ENCODE measurements around the gene NOMO2.
"Not testable (repeated sequence)": the region's sequence is repeated elsewhere in the genome, so short reads cannot be mapped to it uniquely, and the experiment has no call there.

The NOMO2 gene

DNA sequence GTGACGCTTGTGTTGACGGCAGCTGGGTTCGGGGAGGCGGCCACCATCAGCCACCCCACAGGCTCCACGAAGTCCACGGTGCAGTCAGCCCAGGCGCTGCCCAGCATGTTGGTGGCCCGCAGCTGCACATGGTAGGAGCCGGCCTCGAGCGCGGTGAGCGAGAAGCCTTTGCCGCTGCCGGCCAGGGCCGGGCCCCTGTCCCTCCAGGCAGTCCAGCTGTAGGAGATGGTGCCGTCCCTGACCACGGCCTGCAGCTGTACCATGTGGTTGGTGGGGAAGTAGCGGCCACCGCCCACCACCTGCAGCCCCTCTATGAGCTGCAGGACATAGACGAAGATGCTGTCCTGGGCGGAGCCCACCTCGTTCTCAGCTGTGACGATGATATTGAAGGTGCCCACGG lies 175.4 kb downstream of the NOMO2 start:
- not testable (repeated sequence) for H3K4me3 ChIP-seq (ENCODE audit: extremely low read depth, insufficient read depth, low read length, poor library complexity, severe bottlenecking); H3K9me3 ChIP-seq (ENCODE audit: control insufficient read depth, low read length); H3K36me3 ChIP-seq (ENCODE audit: control insufficient read depth, insufficient read depth, low read length); H3K27ac ChIP-seq (ENCODE audit: low read depth, low read length, severe bottlenecking); H3K4me1 ChIP-seq (ENCODE audit: control insufficient read depth, insufficient read depth, low read length, poor library complexity, severe bottlenecking)
- 100% methylated on average over 4 of the region's 25 CpGs; no CpG with 5 or more reads in 1 of the 2 experiments for WGBS, 2 experiments (ENCODE audit: insufficient coverage in 2 of 2)

DNA sequence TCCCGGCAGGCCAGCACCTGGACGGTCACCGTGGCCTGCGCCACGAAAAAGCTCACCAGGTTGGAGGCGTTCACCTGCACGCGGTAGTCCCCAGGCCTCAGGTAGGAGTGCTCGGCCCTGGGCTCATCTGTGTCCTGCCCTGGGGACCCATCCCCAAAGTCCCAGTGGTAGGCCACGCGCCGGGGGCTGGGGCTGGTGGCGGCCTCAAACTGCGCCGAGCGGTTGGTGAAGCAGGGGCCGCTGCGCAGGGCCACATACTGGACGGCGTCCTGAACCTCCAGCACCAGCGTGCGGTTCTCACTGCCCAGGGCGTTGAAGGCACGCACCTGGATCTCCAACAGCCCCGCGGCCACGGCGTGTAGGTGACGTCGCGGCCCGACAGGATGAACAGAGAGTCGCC lies 176.6 kb downstream of the NOMO2 start:
- not testable (repeated sequence) for H3K4me3 ChIP-seq (ENCODE audit: extremely low read depth, insufficient read depth, low read length, poor library complexity, severe bottlenecking); H3K27ac ChIP-seq (ENCODE audit: low read depth, low read length, severe bottlenecking); H3K9me3 ChIP-seq (ENCODE audit: control insufficient read depth, low read length); H3K4me1 ChIP-seq (ENCODE audit: control insufficient read depth, insufficient read depth, low read length, poor library complexity, severe bottlenecking); H3K36me3 ChIP-seq (ENCODE audit: control insufficient read depth, insufficient read depth, low read length)
- WGBS, 2 experiments (ENCODE audit: insufficient coverage in 2 of 2): no CpG with 5 or more reads among the region's 33 CpGs

DNA sequence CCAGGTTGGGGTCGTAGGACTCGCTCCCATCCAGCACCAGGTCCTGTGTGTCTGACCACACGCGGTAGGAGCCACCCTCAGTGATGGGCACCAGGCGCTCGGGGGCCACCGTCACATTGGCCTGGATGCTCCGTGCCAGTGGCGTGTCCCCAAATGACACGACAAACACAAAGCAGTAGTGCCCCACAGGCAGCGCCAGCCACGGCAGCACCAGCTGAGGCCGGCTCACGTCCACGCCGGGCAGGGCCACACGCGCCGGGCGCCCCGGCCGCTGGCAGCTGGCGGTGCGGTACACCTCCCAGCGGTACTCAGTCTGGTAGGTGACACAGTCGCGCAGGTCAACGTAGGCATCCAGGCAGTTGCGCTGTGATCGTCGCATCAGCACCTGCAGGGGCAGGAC lies 177.0 kb downstream of the NOMO2 start:
- WGBS, 2 experiments (ENCODE audit: insufficient coverage in 2 of 2): no CpG with 5 or more reads among the region's 31 CpGs
- H3K27ac ChIP-seq (ENCODE audit: low read depth, low read length, severe bottlenecking); H3K4me1 ChIP-seq (ENCODE audit: control insufficient read depth, insufficient read depth, low read length, poor library complexity, severe bottlenecking); H3K4me3 ChIP-seq (ENCODE audit: extremely low read depth, insufficient read depth, low read length, poor library complexity, severe bottlenecking); H3K9me3 ChIP-seq (ENCODE audit: control insufficient read depth, low read length); H3K36me3 ChIP-seq (ENCODE audit: control insufficient read depth, insufficient read depth, low read length): not testable (repeated sequence)

DNA sequence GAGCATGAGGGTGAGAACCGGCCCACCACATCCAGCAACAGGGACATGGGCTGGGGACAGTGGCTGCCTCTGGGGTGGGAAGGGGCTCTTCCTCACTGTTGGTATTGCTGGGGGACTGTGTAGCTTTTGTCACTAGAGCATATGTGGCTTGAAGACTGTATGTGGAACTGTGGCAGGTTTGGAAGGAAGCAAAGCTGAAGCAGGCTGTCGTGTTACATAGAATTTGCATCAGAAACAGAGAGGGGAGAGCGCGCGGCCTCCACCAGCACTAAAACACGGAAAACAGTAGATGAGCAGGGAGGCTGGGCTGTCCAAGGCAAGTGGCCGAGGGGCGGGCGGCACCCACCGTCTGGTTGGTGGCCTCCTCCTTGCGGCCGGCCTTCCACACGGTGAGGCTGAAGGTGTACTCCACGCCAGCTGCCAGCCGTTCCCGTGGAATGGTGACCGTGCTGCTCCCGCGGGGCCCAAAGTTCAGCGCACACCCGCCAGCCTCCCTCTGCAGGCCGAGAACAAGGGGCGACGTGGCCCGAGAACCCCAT lies 177.7 kb downstream of the NOMO2 start:
- H3K27ac ChIP-seq (ENCODE audit: low read depth, low read length, severe bottlenecking); H3K4me1 ChIP-seq (ENCODE audit: control insufficient read depth, insufficient read depth, low read length, poor library complexity, severe bottlenecking); H3K36me3 ChIP-seq (ENCODE audit: control insufficient read depth, insufficient read depth, low read length); H3K9me3 ChIP-seq (ENCODE audit: control insufficient read depth, low read length); H3K4me3 ChIP-seq (ENCODE audit: extremely low read depth, insufficient read depth, low read length, poor library complexity, severe bottlenecking): not testable (repeated sequence)
- no CpG with 5 or more reads among the region's 25 CpGs for WGBS, 2 experiments (ENCODE audit: insufficient coverage in 2 of 2)

DNA sequence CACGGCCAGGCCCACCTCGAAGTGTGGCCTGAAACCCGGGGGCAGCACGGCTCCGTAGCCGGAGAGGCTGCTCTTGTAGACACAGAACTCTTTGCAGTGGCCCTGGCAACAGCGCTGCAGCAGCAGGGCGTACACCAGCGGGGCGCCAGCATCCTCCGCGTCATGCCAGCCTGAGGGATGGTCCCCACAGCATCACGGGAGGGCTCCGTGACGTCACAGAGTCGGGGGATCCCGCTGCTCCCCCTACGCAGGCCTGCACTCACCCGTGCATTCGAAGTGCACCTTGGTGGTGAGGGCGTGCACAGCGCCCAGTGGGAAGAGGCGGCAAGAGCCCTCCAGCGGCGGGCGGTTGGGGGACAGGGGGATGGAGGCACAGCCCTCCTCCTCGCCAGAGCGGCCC lies 179.2 kb downstream of the NOMO2 start:
- not testable (repeated sequence) for H3K9me3 ChIP-seq (ENCODE audit: control insufficient read depth, low read length); H3K4me1 ChIP-seq (ENCODE audit: control insufficient read depth, insufficient read depth, low read length, poor library complexity, severe bottlenecking); H3K27ac ChIP-seq (ENCODE audit: low read depth, low read length, severe bottlenecking); H3K4me3 ChIP-seq (ENCODE audit: extremely low read depth, insufficient read depth, low read length, poor library complexity, severe bottlenecking); H3K36me3 ChIP-seq (ENCODE audit: control insufficient read depth, insufficient read depth, low read length)
- WGBS, 2 experiments (ENCODE audit: insufficient coverage in 2 of 2): no CpG with 5 or more reads among the region's 28 CpGs
